ENCODE data around the gene WSB1.
"Not testable (repeated sequence)": the region's sequence is repeated elsewhere in the genome, so short reads cannot be mapped to it uniquely, and the experiment has no call there.

The WSB1 gene

DNA sequence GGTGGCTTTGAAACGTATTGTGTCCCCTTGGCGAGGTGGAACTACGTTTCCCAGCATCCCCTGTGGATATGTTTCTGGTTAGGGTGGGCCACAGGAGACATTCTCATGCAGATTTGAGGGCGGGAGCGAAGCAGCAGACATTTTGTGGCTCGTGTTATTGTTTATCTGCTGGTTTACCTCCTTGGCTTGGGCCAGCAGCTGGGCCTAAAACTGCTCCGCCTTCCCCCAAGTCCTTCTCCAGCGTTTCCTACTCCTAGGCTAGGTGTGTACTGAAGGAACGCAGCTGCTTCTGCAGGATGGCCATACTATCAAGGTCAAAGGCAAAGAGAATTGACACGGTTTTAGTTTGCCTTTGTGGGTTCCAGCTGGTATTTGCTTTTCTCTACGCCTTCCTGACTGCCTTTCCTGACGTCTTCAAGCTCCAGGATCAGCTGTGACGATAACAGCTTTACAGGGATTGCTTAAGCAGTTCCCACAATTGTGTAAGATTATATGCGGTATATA, 17.2 kb upstream of the WSB1 start:
- DNase-seq (ENCODE audit: low read depth, low spot score) = peak; percentile 3
- no peak overlapping the region for H3K4me3 ChIP-seq (ENCODE audit: low read length)

- DNase-seq (ENCODE audit: low read depth, low spot score); H3K4me3 ChIP-seq (ENCODE audit: low read length): not testable (repeated sequence)
Observed at GRCh38 chr17:27279132-27279531, 14.8 kb upstream of the WSB1 start.

- no peak for DNase-seq (ENCODE audit: low read depth, low spot score)
- H3K4me3 ChIP-seq (ENCODE audit: low read length) = no peak overlapping the region
Observed at GRCh38 chr17:27280527-27280926, 13.4 kb upstream of the WSB1 start.

GRCh38 chr17:27281438-27281837, 12.5 kb upstream of the WSB1 start:
- H3K4me3 ChIP-seq (ENCODE audit: low read length) = no peak overlapping the region
- DNase-seq (ENCODE audit: low read depth, low spot score) = no peak

DNA sequence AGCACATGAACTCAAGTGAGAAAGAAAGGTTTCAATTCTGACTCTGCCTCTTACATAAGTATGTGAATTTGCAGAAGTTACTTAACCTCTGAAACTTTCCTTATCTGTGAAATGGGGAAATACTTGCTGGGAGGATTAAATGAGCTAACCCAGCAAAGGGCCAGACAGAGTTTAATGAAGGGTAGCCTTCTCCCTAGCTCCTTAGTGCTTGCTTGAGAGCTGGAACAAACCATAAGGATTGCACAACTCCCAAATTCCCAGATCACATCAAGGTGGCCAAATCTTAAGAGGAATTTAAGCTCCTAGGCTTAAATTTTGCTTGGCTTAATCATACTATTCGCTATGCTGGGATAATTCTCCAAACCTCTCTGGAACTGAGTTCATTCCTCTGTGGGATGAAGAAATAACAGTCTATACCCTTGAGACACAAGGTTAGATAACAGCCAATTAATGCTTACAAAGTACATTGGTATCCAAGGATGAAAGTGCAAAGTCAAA, 11.8 kb upstream of the WSB1 start:
- DNase-seq (ENCODE audit: low read depth, low spot score) = no peak
- no peak overlapping the region for H3K4me3 ChIP-seq (ENCODE audit: low read length)

DNA sequence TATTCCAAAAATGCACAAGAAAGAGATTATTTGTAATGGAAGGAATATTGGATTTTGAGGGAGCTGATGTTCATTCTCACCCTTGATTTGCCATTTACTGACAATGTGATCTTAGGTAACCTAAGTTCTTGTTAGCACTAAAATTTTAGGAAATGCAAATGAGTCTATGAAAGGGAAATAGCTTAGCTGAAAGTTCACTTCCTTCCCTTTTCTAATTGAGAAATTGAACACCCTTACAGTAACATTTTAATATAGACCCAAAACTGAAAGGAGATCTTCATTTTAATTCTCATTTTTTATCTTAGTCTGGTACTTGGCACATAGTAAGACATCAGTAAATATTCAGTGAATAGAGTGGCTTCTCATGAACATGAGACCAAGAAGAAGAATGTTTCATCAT, 10.9 kb upstream of the WSB1 start:
- no peak for DNase-seq (ENCODE audit: low read depth, low spot score)
- no peak overlapping the region for H3K4me3 ChIP-seq (ENCODE audit: low read length)

DNA sequence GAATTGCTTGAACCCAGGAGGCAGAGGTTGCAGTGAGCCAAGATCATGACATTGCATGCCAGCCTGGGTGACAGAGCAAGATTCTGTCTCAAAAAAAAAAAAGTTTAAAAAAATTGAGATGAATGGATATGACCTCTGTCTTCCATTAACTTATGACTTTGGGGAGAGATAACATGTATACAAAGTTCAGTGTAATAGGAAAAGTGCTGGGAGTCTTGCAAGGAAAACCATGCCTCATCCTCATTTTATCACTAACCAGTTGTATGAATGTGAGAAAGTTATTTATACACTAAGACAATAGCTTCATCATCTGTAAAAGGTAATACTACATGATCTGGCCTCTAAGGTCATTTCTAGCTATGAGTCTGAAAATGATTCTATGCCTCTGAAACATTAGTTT, 10.2 kb upstream of the WSB1 start:
- no peak overlapping the region for H3K4me3 ChIP-seq (ENCODE audit: low read length)
- no peak for DNase-seq (ENCODE audit: low read depth, low spot score)

- H3K4me3 ChIP-seq (ENCODE audit: low read length) = no peak overlapping the region
- DNase-seq (ENCODE audit: low read depth, low spot score) = no peak
Observed at GRCh38 chr17:27284811-27285415, 9.0 kb upstream of the WSB1 start.

DNA sequence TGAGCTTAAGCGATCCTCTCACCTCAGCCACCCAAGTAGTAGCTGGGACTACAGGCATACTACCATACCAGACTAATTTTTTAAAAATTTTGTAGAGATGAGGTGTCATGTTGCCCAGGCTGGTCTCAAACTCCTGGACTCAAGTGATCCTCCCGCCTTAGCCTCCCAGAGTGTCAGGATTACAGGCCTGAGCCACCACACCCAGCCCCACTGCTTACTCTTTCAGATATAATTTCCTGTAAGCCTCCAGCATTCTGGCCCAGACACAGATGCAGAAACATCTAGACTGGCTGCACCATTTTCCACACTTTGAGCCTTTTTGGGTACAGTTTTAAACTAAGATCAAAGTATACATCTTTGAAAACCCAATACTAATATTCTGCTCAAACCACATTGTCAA, 8.4 kb upstream of the WSB1 start:
- no peak for DNase-seq (ENCODE audit: low read depth, low spot score)
- no peak overlapping the region for H3K4me3 ChIP-seq (ENCODE audit: low read length)

GRCh38 chr17:27288183-27288582, 5.7 kb upstream of the WSB1 start:
- H3K4me3 ChIP-seq (ENCODE audit: low read length) = no peak overlapping the region

GRCh38 chr17:27289856-27290255, 4.1 kb upstream of the WSB1 start:
- no peak overlapping the region for H3K4me3 ChIP-seq (ENCODE audit: low read length)
- no peak for DNase-seq (ENCODE audit: low read depth, low spot score)

More at GRCh38 chr17:27288183-27288582, 5.7 kb upstream of the WSB1 start:
- no peak for DNase-seq (ENCODE audit: low read depth, low spot score)

- no peak overlapping the region for H3K4me3 ChIP-seq (ENCODE audit: low read length)
- no peak for DNase-seq (ENCODE audit: low read depth, low spot score)
Observed at GRCh38 chr17:27290916-27291598, 2.9 kb upstream of the WSB1 start.

DNA sequence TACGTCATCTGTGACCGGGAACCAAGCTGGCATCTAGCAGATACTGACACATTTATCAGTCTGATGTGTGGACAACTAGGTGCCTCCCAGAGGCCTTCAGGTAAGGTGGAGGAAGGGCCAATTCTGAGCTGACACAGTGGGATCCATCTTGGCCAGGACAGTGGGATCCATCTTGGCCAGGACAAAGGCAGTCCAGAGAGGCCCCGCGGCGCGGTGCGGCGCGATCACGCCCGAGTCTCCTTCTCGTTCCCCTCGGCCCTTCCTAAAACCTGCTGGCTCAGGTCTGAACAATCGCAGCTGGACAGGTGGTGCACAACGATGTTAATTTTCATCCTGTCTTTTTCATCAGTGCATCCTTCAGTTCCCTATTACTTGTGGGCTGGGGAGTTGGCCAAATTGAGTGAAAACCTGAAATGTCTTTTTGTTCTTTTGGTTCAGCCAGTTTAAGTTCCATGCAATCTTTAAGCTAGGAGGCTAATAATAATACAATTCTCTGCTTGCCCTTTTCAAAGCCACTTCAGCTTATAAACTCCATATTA, 486 bp upstream of the WSB1 start:
- peak overlapping the region; percentile 97 for H3K4me3 ChIP-seq (ENCODE audit: low read length)
- DNase-seq (ENCODE audit: low read depth, low spot score) = no peak

GRCh38 chr17:27294689-27295630, 1.0 kb downstream of the WSB1 start:
- peak; percentile 75 for DNase-seq (ENCODE audit: low read depth, low spot score)
- H3K4me3 ChIP-seq (ENCODE audit: low read length) = peak overlapping the region; percentile 97

GRCh38 chr17:27295945-27296344, 2.0 kb downstream of the WSB1 start:
- H3K4me3 ChIP-seq (ENCODE audit: low read length) = peak overlapping the region; percentile 97; the same call in 1 of the 2 replicates
- no peak for DNase-seq (ENCODE audit: low read depth, low spot score)

DNA sequence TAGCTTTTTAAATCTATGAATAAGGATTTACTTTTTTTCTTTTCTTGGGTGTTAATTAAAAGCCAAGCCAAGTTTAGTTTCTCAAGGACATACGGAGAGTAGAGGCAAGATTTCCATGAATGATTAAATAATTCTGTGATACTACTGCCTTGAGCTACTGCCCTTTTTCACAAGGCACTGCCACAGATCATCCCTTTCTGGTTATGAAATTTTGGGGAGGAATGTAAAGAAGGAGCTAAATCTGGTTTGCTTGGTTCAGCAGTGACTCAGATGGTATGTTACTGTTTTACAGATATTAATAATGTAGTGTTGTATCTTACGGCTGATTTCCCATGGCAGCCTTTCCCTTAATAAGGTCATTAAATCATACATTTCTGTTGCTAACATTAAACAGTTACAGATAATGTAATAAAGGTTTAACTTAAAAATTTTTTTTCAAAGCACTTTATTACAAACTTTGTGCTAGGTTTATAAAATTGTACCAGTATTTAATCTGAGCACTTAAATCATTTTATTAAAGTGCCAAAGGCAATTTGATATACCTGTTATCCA, 2.6 kb downstream of the WSB1 start:
- no peak overlapping the region for H3K4me3 ChIP-seq (ENCODE audit: low read length)

GRCh38 chr17:27299384-27300049, 5.6 kb downstream of the WSB1 start:
- DNase-seq (ENCODE audit: low read depth, low spot score) = no peak
- H3K4me3 ChIP-seq (ENCODE audit: low read length) = no peak overlapping the region

More for the DNA sequence above, 2.6 kb downstream of the WSB1 start:
- DNase-seq (ENCODE audit: low read depth, low spot score) = no peak

- no peak overlapping the region for H3K4me3 ChIP-seq (ENCODE audit: low read length)
- no peak for DNase-seq (ENCODE audit: low read depth, low spot score)
Observed at GRCh38 chr17:27303734-27304133, 9.8 kb downstream of the WSB1 start.
